Inferior parietal cortex (tissue), 1 donor: ENCODE data around the gene ARHGAP15.
A peak's percentile ranks its signal among the peaks of the same experiment; 100 is the strongest.

Source experiments
- DNase-seq: peaks from one replicate; pipeline ENCODE4 v3.0.0-alpha.2; 2016; ENCODE audit errors: extremely low spot score

Gene ARHGAP15

GRCh38 chr2:143482771-143483170, 353.6 kb downstream of the ARHGAP15 start:
- no peak for DNase-seq

GRCh38 chr2:143486976-143487375, 357.8 kb downstream of the ARHGAP15 start:
- no peak for DNase-seq

GRCh38 chr2:143489145-143489544, 359.9 kb downstream of the ARHGAP15 start:
- DNase-seq = no peak

- DNase-seq = no peak
Measured at GRCh38 chr2:143491131-143491530, 361.9 kb downstream of the ARHGAP15 start.

- DNase-seq = no peak
Measured at GRCh38 chr2:143493339-143493738, 364.1 kb downstream of the ARHGAP15 start.

GRCh38 chr2:143497726-143498125, 368.5 kb downstream of the ARHGAP15 start:
- DNase-seq = no peak

GRCh38 chr2:143498496-143498895, 369.3 kb downstream of the ARHGAP15 start:
- DNase-seq = no peak

- no peak for DNase-seq
Measured at GRCh38 chr2:143499061-143499460, 369.8 kb downstream of the ARHGAP15 start.

- DNase-seq = no peak
Measured at GRCh38 chr2:143501106-143501676, 372.0 kb downstream of the ARHGAP15 start.

GRCh38 chr2:143503280-143503679, 374.1 kb downstream of the ARHGAP15 start:
- no peak for DNase-seq

- no peak for DNase-seq
Measured at GRCh38 chr2:143504397-143504796, 375.2 kb downstream of the ARHGAP15 start.

- no peak for DNase-seq
Measured at GRCh38 chr2:143505542-143505941, 376.3 kb downstream of the ARHGAP15 start.

- peak; percentile 58 for DNase-seq
Measured at GRCh38 chr2:143513081-143513480, 383.9 kb downstream of the ARHGAP15 start.

- DNase-seq = no peak
Measured at GRCh38 chr2:143514413-143514812, 385.2 kb downstream of the ARHGAP15 start.

- no peak for DNase-seq
Measured at GRCh38 chr2:143515318-143515717, 386.1 kb downstream of the ARHGAP15 start.

- DNase-seq = no peak
Measured at GRCh38 chr2:143519521-143519920, 390.3 kb downstream of the ARHGAP15 start.

- DNase-seq = no peak
Measured at GRCh38 chr2:143521396-143521795, 392.2 kb downstream of the ARHGAP15 start.

GRCh38 chr2:143522699-143523098, 393.5 kb downstream of the ARHGAP15 start:
- DNase-seq = no peak

- no peak for DNase-seq
Measured at GRCh38 chr2:143524119-143524553, 394.9 kb downstream of the ARHGAP15 start.

GRCh38 chr2:143524559-143525401, 395.6 kb downstream of the ARHGAP15 start:
- DNase-seq = no peak

- DNase-seq = no peak
Measured at GRCh38 chr2:143525402-143525860, 396.2 kb downstream of the ARHGAP15 start.

GRCh38 chr2:143526498-143526897, 397.3 kb downstream of the ARHGAP15 start:
- DNase-seq = no peak

- no peak for DNase-seq
Measured at GRCh38 chr2:143528021-143528420, 398.8 kb downstream of the ARHGAP15 start.
